Ishikawa (cell line): Measurements from ENCODE around the gene LCP1.

Experiments
- CEBPB ChIP-seq: IDR thresholded peaks from 2 replicates; pipeline ENCODE4 v1.6.1; 2012
- CREB1 ChIP-seq: IDR thresholded peaks from 2 replicates; pipeline ENCODE4 v1.6.1; 2012; ENCODE audit warnings: low read depth
- EGR1 ChIP-seq: IDR thresholded peaks from 2 replicates; pipeline ENCODE4 v1.6.1; 2012
- EP300 ChIP-seq: IDR thresholded peaks from 2 replicates; pipeline ENCODE4 v1.6.1; 2012; ENCODE audit warnings: borderline replicate concordance
- FOXM1 ChIP-seq: IDR thresholded peaks from 2 replicates; pipeline ENCODE4 v1.6.1; 2012; ENCODE audit warnings: low read depth, borderline replicate concordance
- NFIC ChIP-seq: IDR thresholded peaks from 2 replicates; pipeline ENCODE4 v1.6.1; 2012
- RAD21 ChIP-seq: IDR thresholded peaks from 2 replicates; pipeline ENCODE4 v1.6.1; 2012; ENCODE audit warnings: low read depth
- TAF1 ChIP-seq: IDR thresholded peaks from 2 replicates; pipeline ENCODE4 v1.6.1; 2012; ENCODE audit warnings: low read depth, mild to moderate bottlenecking
- TCF12 ChIP-seq: IDR thresholded peaks from 2 replicates; pipeline ENCODE4 v1.6.1; 2012; ENCODE audit warnings: low read depth
- TEAD4 ChIP-seq: IDR thresholded peaks from 2 replicates; pipeline ENCODE4 v1.6.1; 2012
- YY1 ChIP-seq: IDR thresholded peaks from 2 replicates; pipeline ENCODE4 v1.6.1; 2012; ENCODE audit warnings: low read depth
- ZBTB7A ChIP-seq: IDR thresholded peaks from 2 replicates; pipeline ENCODE4 v1.6.1; 2012; ENCODE audit warnings: low read depth
- TF ChIP-seq, protein P1 (sequence below): IDR thresholded peaks from 2 replicates; pipeline ENCODE4 v1.6.1; 2012
- TF ChIP-seq, protein P2 (sequence below): IDR thresholded peaks from 2 replicates; pipeline ENCODE4 v1.6.1; 2012
- TF ChIP-seq, protein P3 (sequence below): IDR thresholded peaks from 2 replicates; pipeline ENCODE4 v1.6.1; 2012; ENCODE audit warnings: low read depth, mild to moderate bottlenecking

LCP1 gene

GRCh38 chr13:46172531-46172991 is 9.4 kb downstream of the LCP1 start:
- TF ChIP-seq EGR1 = no peak
- TF ChIP-seq TCF12 = no peak
- TF ChIP-seq, protein P1, sequence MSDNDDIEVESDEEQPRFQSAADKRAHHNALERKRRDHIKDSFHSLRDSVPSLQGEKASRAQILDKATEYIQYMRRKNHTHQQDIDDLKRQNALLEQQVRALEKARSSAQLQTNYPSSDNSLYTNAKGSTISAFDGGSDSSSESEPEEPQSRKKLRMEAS = no peak
- TF ChIP-seq RAD21 = no peak
- no peak for TF ChIP-seq NFIC
- no peak for TF ChIP-seq EP300
- no peak for TF ChIP-seq CREB1
- TF ChIP-seq TAF1 = no peak
- TF ChIP-seq, protein P2, sequence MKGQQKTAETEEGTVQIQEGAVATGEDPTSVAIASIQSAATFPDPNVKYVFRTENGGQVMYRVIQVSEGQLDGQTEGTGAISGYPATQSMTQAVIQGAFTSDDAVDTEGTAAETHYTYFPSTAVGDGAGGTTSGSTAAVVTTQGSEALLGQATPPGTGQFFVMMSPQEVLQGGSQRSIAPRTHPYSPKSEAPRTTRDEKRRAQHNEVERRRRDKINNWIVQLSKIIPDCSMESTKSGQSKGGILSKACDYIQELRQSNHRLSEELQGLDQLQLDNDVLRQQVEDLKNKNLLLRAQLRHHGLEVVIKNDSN = no peak
- TF ChIP-seq CEBPB = no peak
- TF ChIP-seq YY1 = no peak
- no peak for TF ChIP-seq ZBTB7A
- TF ChIP-seq TEAD4 = no peak

GRCh38 chr13:46171739-46172138 is 10.2 kb downstream of the LCP1 start:
- no peak for TF ChIP-seq TCF12
- TF ChIP-seq FOXM1 = no peak
- TF ChIP-seq, protein P2 = no peak
- TF ChIP-seq YY1 = no peak
- TF ChIP-seq CEBPB = no peak
- no peak for TF ChIP-seq ZBTB7A

GRCh38 chr13:46171217-46171616 is 10.8 kb downstream of the LCP1 start:
- no peak for TF ChIP-seq TEAD4
- TF ChIP-seq CREB1 = no peak
- TF ChIP-seq, protein P2 = no peak
- no peak for TF ChIP-seq EGR1
- TF ChIP-seq FOXM1 = no peak
- TF ChIP-seq NFIC = no peak
- TF ChIP-seq, protein P3, sequence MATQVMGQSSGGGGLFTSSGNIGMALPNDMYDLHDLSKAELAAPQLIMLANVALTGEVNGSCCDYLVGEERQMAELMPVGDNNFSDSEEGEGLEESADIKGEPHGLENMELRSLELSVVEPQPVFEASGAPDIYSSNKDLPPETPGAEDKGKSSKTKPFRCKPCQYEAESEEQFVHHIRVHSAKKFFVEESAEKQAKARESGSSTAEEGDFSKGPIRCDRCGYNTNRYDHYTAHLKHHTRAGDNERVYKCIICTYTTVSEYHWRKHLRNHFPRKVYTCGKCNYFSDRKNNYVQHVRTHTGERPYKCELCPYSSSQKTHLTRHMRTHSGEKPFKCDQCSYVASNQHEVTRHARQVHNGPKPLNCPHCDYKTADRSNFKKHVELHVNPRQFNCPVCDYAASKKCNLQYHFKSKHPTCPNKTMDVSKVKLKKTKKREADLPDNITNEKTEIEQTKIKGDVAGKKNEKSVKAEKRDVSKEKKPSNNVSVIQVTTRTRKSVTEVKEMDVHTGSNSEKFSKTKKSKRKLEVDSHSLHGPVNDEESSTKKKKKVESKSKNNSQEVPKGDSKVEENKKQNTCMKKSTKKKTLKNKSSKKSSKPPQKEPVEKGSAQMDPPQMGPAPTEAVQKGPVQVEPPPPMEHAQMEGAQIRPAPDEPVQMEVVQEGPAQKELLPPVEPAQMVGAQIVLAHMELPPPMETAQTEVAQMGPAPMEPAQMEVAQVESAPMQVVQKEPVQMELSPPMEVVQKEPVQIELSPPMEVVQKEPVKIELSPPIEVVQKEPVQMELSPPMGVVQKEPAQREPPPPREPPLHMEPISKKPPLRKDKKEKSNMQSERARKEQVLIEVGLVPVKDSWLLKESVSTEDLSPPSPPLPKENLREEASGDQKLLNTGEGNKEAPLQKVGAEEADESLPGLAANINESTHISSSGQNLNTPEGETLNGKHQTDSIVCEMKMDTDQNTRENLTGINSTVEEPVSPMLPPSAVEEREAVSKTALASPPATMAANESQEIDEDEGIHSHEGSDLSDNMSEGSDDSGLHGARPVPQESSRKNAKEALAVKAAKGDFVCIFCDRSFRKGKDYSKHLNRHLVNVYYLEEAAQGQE = no peak
- no peak for TF ChIP-seq CEBPB
- no peak for TF ChIP-seq YY1
- TF ChIP-seq RAD21 = no peak
- TF ChIP-seq, protein P1 = no peak
- no peak for TF ChIP-seq EP300
- TF ChIP-seq TCF12 = no peak
- TF ChIP-seq TAF1 = no peak
- TF ChIP-seq ZBTB7A = no peak

DNA sequence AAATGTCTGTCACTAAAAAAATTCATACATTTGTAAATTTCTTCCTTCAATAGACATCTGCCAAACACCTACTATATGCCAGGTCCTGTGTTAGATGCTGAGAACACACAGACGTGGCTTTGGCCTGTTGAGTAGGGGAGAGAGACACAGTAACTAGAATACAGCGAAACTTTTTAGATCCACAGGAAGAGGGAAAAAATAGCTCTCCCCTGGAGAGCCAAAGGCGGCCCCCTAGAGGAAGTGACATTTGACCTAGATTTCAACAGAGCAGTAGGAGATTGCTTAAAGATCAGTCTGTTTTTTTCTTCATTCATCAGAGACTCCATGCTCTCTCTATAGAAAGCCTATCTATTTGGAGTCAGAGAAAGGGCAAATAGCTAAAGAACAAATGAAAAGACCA is 11.3 kb downstream of the LCP1 start:
- TF ChIP-seq CEBPB (0 out of 2 replicates have a peak, but pooled peaks have one; percentile 9), CREB1 (no peak)

GRCh38 chr13:46170268-46170667 is 11.7 kb downstream of the LCP1 start:
- TF ChIP-seq RAD21 (no peak), TCF12 (no peak), FOXM1 (no peak), NFIC (no peak), TAF1 (no peak), CEBPB (no peak), EP300 (no peak), CREB1 (no peak)
- TF ChIP-seq, protein P3 = no peak
- TF ChIP-seq, protein P2 = no peak
